Stimulated activated CD8-positive, alpha-beta memory T cell treated with anti-CD3 and anti-CD28 coated beads, Interleukin-2, amount 100 ng/mL, for 48 hours (primary cell): ENCODE data around the gene MLPH.

Experiments
- DNase-seq, 2 donors: peaks; one replicate each; pipeline ENCODE4 v3.0.0-alpha.2; 2020; ENCODE audit warnings: low read depth in 2 of 2

The MLPH gene

DNA sequence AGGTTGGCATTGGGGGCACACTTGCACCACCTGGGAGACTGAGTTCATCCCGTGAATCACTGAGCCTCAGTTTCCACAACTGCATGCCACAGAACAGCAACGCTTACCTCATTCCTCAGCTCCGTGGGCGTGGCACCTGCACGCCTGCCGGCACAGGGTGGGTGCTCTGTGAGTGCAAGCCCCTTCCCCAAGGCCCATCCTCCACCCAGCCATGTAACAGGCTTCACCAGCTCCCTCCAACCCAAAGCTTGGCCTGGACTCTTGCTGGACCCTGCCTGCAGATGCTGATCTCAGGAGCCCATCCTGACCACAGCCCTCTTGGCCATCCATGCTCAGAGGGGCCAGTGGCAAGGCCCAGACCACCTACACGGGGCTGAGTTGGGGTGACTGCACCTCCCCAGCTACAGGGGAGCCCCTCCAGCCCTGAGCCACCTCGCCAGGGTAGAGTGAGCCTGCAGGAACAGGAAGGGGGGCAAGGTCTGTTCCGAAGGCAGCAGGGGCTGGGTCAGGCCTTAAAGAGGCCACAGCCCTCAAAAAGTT, 81.1 kb downstream of the MLPH start:
- no peak for DNase-seq

- DNase-seq = no peak
Observed at GRCh38 chr2:237569041-237569440, 82.0 kb downstream of the MLPH start.

- no peak for DNase-seq
Observed at GRCh38 chr2:237569896-237570295, 82.8 kb downstream of the MLPH start.

DNA sequence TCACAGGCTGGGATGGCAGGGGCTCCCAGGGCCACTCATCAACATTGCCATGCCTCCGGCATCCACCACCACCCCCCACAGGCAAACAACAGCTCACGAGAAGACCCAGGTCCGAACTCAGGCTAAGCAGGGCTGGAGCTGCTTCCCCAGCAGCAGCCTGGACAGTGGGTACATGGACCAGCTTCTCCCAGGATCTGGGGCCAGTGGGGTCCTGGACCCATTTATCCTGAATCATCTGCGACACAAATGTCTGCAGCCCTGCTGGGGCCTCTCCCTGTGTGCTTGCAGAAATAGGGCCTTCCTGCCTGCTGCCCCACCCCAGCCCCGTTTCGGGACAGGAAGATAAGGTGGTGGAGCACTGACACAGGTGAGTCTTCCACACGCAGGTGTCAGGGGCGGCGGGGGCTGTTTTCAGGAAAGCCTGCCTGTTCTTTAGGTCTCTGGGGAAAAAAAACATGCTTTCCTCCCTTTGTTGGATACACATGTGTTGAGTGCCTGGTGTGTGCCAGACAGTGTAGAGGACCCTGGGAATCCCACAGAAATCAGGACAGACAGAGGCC, 83.8 kb downstream of the MLPH start:
- DNase-seq = no peak

- DNase-seq = no peak
Observed at GRCh38 chr2:237571551-237571950, 84.5 kb downstream of the MLPH start.

DNA sequence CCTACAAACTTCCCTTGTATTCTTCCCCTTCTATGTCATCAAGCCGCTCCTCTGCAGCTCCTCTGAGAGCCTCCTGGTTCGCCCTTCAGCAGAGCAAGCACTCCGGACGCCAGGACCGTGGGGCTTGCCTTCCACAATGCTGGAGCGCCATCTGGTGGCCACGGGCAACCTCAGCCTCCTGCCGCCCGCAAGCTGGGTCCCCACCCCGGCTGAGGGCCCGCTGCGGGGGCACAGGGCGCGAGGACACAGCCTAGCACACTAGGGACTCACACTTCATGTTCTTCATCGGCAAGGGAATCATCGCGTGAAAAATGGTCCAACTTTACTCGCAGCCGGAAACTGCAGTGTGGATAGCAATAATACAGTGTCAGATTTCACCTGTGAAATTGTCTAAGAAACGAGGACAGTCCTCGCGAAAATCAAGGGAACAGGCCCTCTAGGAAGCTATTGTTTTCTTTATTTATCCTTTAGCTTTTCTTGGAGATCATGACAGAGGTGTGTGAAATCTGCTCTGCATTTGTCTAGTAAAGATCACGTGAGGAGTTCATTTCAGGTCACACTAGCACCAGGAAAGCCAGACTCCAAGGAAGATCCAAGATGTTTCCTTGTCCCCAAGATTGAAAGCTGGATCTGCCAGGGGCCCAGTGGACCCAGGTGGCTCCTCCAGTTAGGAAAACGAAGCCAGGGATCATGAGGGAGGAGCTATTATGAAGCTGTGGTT, 85.1 kb downstream of the MLPH start:
- DNase-seq = peak; percentile 85 to 86

GRCh38 chr2:237572742-237573101, 85.7 kb downstream of the MLPH start:
- DNase-seq = no peak

GRCh38 chr2:237573721-237574415, 86.8 kb downstream of the MLPH start:
- no peak for DNase-seq

DNA sequence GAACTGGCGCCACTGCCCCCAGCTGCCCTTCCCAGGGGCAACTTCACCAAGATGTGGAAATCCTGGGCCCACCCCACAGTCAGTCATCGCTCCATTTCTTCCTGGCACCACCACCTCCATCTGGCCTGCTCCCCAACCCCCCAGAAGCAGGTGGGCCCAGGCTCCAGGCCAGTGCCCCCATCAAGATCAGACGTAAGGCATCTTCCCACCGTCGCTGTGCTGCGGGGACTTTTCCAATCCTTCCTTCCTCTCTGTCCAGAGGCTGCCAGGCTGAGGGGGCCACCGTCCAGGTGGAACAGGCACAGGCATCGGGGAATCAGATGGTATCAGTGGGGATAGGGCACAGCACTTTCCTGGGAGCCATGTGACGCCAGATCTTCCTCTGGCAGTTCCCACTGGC, 87.4 kb downstream of the MLPH start:
- DNase-seq = no peak

GRCh38 chr2:237574894-237575868, 88.1 kb downstream of the MLPH start:
- no peak for DNase-seq

DNA sequence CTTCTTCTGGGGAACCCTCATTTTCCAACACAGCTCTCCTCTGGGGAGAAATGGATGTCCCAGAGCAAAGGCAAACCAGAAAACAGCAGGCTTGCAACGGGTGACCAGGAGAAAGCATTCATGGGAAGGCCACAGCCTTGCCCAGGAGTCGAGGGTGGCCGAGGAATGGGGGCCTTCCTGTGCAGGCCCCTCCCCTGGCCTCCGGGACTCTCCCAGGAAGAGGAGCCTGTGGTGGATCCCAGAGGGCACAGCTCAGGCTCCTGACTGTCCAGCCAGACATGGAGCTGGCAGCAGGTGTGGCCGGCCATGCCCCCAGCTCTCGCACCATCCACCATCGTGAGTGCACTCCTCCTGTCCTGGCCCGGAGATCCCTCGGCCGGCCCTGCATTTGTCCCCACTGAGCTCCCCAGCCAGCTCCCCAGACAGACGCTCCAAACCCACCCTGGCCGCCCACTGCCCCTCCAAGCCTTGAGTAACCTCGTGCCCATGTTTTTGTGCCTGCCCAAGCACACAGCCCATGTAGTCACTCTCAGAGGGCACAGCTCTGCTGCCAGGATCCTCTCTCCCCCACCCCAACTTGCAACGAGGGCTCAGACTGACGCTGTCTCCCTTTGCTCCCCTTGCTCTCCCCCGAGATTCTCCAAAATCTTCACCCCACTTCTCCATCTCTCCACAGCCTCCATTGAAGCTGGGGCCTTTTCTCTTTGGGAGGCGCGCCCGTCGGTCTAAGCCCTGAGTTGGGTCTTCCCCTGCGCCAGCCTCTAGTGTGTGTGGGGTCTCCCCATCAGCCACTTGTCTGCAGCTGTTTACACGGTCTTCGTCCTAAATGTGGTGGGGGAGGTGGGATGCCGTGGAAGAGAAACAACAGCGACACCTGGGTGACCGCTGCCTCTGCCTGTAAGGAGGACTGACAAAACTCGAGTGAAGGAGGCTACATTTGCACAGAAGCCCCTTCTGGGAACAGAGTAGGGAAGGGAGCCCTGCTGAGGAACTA, 89.1 kb downstream of the MLPH start:
- DNase-seq = no peak

GRCh38 chr2:237576974-237577373, 89.9 kb downstream of the MLPH start:
- DNase-seq = no peak

- DNase-seq = no peak
Observed at GRCh38 chr2:237577458-237577857, 90.4 kb downstream of the MLPH start.

- DNase-seq = no peak
Observed at GRCh38 chr2:237577956-237578870, 91.2 kb downstream of the MLPH start.

GRCh38 chr2:237581326-237581725, 94.3 kb downstream of the MLPH start:
- no peak for DNase-seq

DNA sequence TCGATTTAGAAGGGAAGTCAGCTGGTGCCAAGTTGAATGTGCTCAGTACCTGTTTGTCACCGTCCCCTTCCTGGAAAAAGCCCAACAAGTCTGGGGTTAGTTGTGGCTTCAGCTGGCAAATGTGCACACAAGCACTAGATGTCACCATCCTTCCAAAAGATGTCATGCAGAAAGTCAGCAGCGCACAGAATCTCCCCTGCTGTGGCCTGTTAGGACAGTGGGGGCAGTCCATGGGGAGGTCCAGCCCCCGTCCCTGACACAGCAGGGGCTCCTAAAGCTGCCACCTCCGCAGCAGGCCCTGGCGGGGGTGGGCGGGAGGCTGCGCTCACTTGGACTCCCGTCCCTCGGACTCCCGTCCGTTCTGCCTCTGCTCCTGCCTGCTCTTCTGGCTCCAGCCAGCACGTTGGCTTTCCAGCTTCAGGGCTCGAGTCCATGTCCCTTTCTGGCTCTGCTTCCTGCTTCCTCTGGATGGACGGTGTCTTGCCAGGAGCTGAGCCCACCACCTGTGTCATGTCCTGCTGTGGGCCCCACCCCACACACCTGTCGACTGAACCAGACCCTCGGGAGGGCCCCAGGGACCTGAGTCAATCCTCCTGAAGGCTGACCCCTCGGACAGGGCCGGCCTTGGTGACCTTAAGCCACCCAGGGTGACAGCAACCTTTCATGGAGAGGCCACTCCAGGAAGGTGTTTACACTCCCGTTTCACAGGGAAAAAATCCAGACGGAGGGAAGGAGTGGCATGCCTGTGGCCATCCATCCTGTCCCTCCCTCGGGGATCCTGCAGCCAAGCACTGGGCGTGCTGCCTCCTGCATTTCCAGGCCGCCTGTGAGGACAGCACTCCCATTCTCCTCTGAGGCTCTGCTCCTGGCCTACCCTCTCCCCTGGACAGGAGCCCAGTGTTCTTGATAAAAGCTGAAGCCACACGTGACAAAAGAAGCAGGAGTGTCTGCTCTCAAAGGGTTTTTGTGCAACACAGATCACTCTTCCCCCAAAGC, 95.0 kb downstream of the MLPH start:
- peak in 1 of 2 donors; percentile 38 for DNase-seq

DNA sequence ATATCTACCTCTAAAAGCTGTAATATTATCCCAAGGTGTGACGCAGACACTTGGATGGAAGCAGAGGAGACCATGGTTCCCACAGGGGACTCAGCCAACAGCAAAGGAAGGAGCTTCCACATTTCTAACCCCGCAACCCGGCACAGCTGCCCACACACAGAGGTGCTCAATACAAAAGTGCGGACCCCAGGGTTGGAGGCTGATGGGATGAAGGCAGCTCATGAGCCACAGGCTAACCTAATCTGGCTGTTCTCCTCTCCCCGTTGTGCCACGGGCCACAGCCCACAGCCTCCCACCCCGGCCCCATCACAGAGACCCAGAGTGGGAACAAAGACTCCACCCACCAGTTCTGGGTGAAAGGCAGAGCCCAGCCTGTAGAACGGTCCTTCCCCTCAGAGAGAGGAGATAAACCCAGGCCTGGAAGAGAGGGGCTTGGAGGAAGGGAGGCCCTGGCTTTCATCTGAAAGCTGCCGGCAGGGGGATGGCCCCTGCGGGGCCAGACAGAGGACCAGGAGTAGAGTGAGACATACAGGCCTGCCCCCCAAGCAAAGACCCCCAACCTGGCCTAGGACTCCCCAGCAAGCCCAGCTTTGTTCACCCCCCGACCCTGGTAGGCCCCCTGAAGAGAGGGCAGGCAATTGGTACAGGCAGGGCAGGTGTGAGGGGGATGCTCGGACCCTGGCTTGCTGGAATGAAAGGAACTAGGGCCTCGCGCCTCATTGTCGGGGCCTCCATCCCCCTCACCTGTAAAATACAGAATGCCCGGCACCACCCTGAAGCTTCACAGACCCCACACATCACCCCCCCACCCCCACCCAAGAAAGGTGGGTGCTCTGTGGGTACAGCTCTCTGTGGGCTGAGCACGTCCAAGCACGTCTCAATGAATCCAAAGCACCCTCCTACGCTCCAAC, 96.6 kb downstream of the MLPH start:
- no peak for DNase-seq
